IMR-90 (cell line): ENCODE measurements around the gene FARP1. TPM values are rescaled to one million over a fixed set of nuclear protein-coding genes. Genes with fewer than 3 reads are reported as not detected.

Source experiments
- ATAC-seq: fragments of 200-7000 bp; cut with Tn5 transposase; 2 replicates; pipeline ENCODE4 v1.9.1; 2020; ENCODE audit warnings: low read depth, mild to moderate bottlenecking, moderate library complexity
- BruUV-seq: library from RNA; stranded (reverse); fragments of 400-500 nt; replicated peaks from 2 replicates; lab custom pipeline; 2021; lab: Mats Ljungman, UMichigan
- CTCF ChIA-PET: fragments of 300-600 bp; formaldehyde crosslinking; extraction: SDS; loops from one replicate; lab custom pipeline; 2021; ENCODE audit warnings: antibody characterized with exemption; lab: Yijun Ruan, JAX
- POLR2A ChIA-PET: fragments of 300-600 bp; sonication (Branson Sonifier 250); formaldehyde crosslinking; loops from one replicate; lab custom pipeline; 2022; ENCODE audit warnings: antibody characterized with exemption; ENCODE audit not compliant: unreplicated experiment; lab: Charles Lee
- DNase-seq: peaks from one replicate; pipeline ENCODE4 v3.0.0; 2013
- H2AFZ ChIP-seq: replicated peaks from 2 replicates; pipeline ENCODE3; 2013; ENCODE audit warnings: low read length, mild to moderate bottlenecking; ENCODE audit not compliant: poor library complexity
- H2AK5ac ChIP-seq: 2 replicates; pipeline ENCODE4 v1.6.1; 2013; ENCODE audit warnings: low read depth, low read length, inconsistent platforms
- H2AK9ac ChIP-seq: replicated peaks from 2 replicates; pipeline ENCODE3; 2013; ENCODE audit warnings: mild to moderate bottlenecking, low read depth, low read length, moderate library complexity; ENCODE audit not compliant: poor library complexity
- H2BK120ac ChIP-seq: 2 replicates; pipeline ENCODE4 v1.6.1; 2013; ENCODE audit warnings: low read depth, low read length, inconsistent platforms
- H2BK15ac ChIP-seq: 3 replicates; pipeline ENCODE4 v1.6.1; 2013; ENCODE audit warnings: low read depth, low read length, inconsistent platforms
- H2BK20ac ChIP-seq: 2 replicates; pipeline ENCODE4 v1.6.1; 2013; ENCODE audit warnings: low read depth, mild to moderate bottlenecking, inconsistent platforms, low read length, moderate library complexity
- H2BK5ac ChIP-seq: 2 replicates; pipeline ENCODE4 v1.6.1; 2013; ENCODE audit warnings: mild to moderate bottlenecking, low read depth, low read length, inconsistent platforms; ENCODE audit not compliant: poor library complexity, severe bottlenecking
- H3K14ac ChIP-seq: replicated peaks from 2 replicates; pipeline ENCODE4 v1.6.1; 2013; ENCODE audit warnings: low read depth, low read length, inconsistent platforms
- H3K18ac ChIP-seq: 2 replicates; pipeline ENCODE4 v1.6.1; 2013; ENCODE audit warnings: low read depth, low read length, control low read depth
- H3K23ac ChIP-seq: 2 replicates; pipeline ENCODE4 v1.6.1; 2013; ENCODE audit warnings: low read depth, low read length, inconsistent platforms
- H3K27ac ChIP-seq: 2 replicates; pipeline ENCODE4 v1.5.1; 2013; ENCODE audit warnings: mild to moderate bottlenecking, control low read depth, low read length; ENCODE audit not compliant: insufficient read depth
- H3K27me3 ChIP-seq: 2 replicates; pipeline ENCODE4 v1.6.1; 2013; ENCODE audit warnings: low read length; ENCODE audit not compliant: control insufficient read depth, insufficient read depth
- H3K36me3 ChIP-seq: 2 replicates; pipeline ENCODE4 v1.6.1; 2013; ENCODE audit warnings: low read length, mixed read lengths; ENCODE audit not compliant: control insufficient read depth, insufficient read depth
- H3K4ac ChIP-seq: 2 replicates; pipeline ENCODE4 v1.6.1; 2013; ENCODE audit warnings: low read depth, low read length, inconsistent platforms
- H3K4me1 ChIP-seq: 2 replicates; pipeline ENCODE4 v1.6.1; 2013; ENCODE audit warnings: low read length, mixed read lengths; ENCODE audit not compliant: control insufficient read depth, insufficient read depth
- H3K4me2 ChIP-seq: 2 replicates; pipeline ENCODE4 v1.6.1; 2013; ENCODE audit warnings: low read depth, mild to moderate bottlenecking, control low read depth, low read length, moderate library complexity
- H3K4me3 ChIP-seq: 2 replicates; pipeline ENCODE4 v1.5.1; 2013; ENCODE audit warnings: low read depth, mild to moderate bottlenecking, control low read depth, low read length, moderate library complexity; ENCODE audit not compliant: insufficient read depth
- H3K56ac ChIP-seq: 2 replicates; pipeline ENCODE4 v1.6.1; 2013; ENCODE audit warnings: low read length, inconsistent platforms; ENCODE audit not compliant: insufficient read depth; ENCODE audit errors: extremely low read depth
- H3K79me1 ChIP-seq, 2 experiments: 2 replicates each; pipeline ENCODE4 v1.6.1; 2013; ENCODE audit warnings: low read length in 2 of 2, inconsistent platforms in 1 of 2, low read depth in 1 of 2
- H3K9ac ChIP-seq: 2 replicates; pipeline ENCODE4 v1.6.1; 2013; ENCODE audit warnings: low read depth, low read length, control low read depth
- H3K9me1 ChIP-seq: 2 replicates; pipeline ENCODE4 v1.6.1; 2013; ENCODE audit warnings: low read length, inconsistent platforms; ENCODE audit not compliant: insufficient read depth
- H3K9me3 ChIP-seq: 2 replicates; pipeline ENCODE4 v1.6.1; 2013; ENCODE audit warnings: low read length; ENCODE audit not compliant: control insufficient read depth, insufficient read depth
- H4K20me1 ChIP-seq: 2 replicates; pipeline ENCODE4 v1.6.1; 2013; ENCODE audit warnings: low read length, inconsistent platforms; ENCODE audit not compliant: insufficient read depth
- H4K5ac ChIP-seq: 2 replicates; pipeline ENCODE4 v1.6.1; 2013; ENCODE audit warnings: mild to moderate bottlenecking, low read depth, low read length, control low read depth
- H4K8ac ChIP-seq, 2 experiments: 2 replicates each; pipeline ENCODE4 v1.6.1; 2013; ENCODE audit warnings: low read depth in 2 of 2, low read length in 2 of 2, control low read depth in 1 of 2, inconsistent platforms in 1 of 2
- H4K91ac ChIP-seq: 2 replicates; pipeline ENCODE4 v1.6.1; 2013; ENCODE audit warnings: low read depth, low read length, inconsistent platforms; ENCODE audit not compliant: insufficient read depth
- BHLHE40 ChIP-seq: fragments of 150-350 bp; IDR thresholded peaks from 2 replicates; pipeline ENCODE4 v1.6.1; 2016; ENCODE audit warnings: mild to moderate bottlenecking, low read depth, low read length
- CEBPB ChIP-seq: IDR thresholded peaks from 2 replicates; pipeline ENCODE4 v1.6.1; 2012; ENCODE audit warnings: low read depth, low read length, improper control_type of control experiment
- CHD1 ChIP-seq: IDR thresholded peaks from 2 replicates; pipeline ENCODE4 v1.6.1; 2012; ENCODE audit warnings: low read depth, low read length, improper control_type of control experiment
- CTCF ChIP-seq: conservative IDR thresholded peaks from 2 replicates; pipeline ENCODE4 v1.5.1; 2012; ENCODE audit warnings: mild to moderate bottlenecking, low read depth, low read length, improper control_type of control experiment
- FOS ChIP-seq: fragments of 150-350 bp; IDR thresholded peaks from 2 replicates; pipeline ENCODE4 v1.6.1; 2016; ENCODE audit warnings: low read depth, low read length
- MAFK ChIP-seq: IDR thresholded peaks from 2 replicates; pipeline ENCODE4 v1.6.1; 2012; ENCODE audit warnings: low read depth, low read length, improper control_type of control experiment
- MAZ ChIP-seq: IDR thresholded peaks from 2 replicates; pipeline ENCODE4 v1.6.1; 2012; ENCODE audit warnings: low read depth, mild to moderate bottlenecking, low read length, improper control_type of control experiment, moderate library complexity, borderline replicate concordance
- MXI1 ChIP-seq: IDR thresholded peaks from 2 replicates; pipeline ENCODE4 v1.6.1; 2012; ENCODE audit warnings: low read depth, mild to moderate bottlenecking, low read length, moderate library complexity, borderline replicate concordance
- NFE2L2 ChIP-seq: fragments of 150-350 bp; IDR thresholded peaks from 2 replicates; pipeline ENCODE4 v1.6.1; 2016; ENCODE audit warnings: low read depth, mild to moderate bottlenecking, low read length
- POLR2A ChIP-seq: IDR thresholded peaks from 2 replicates; pipeline ENCODE4 v1.6.1; 2012; ENCODE audit warnings: mild to moderate bottlenecking, low read depth, low read length
- RFX5 ChIP-seq: IDR thresholded peaks from 2 replicates; pipeline ENCODE4 v1.8.0; 2012; ENCODE audit warnings: low read depth, mild to moderate bottlenecking, low read length, moderate library complexity
- SMC3 ChIP-seq: fragments of 150-350 bp; IDR thresholded peaks from 2 replicates; pipeline ENCODE4 v1.6.1; 2016; ENCODE audit warnings: low read depth, mild to moderate bottlenecking, antibody characterized with exemption, low read length, moderate library complexity
- USF2 ChIP-seq: fragments of 150-350 bp; IDR thresholded peaks from 2 replicates; pipeline ENCODE4 v1.6.1; 2017; ENCODE audit warnings: mild to moderate bottlenecking, antibody characterized with exemption, low read length, low read depth
- WGBS, 2 experiments: methylation state at CpG; one replicate each; pipeline versions ENCODE4 v1.1.5 to v1.1.7; 2013; ENCODE audit warnings: missing lambda C conversion rate in 2 of 2; ENCODE audit not compliant: insufficient read length in 1 of 2; ENCODE audit errors: extremely low coverage in 2 of 2; 5-methylcytosine and 5-hydroxymethylcytosine counted together
- dilution Hi-C: fragments of 300-500 bp; cut with HindIII; formaldehyde crosslinking; loops from one replicate; pipeline ENCODE4 v1.14.3; 2018; ENCODE audit warnings: low sequenced_read_pairs; ENCODE audit not compliant: unreplicated experiment
- in situ Hi-C: fragments of 300-500 bp; cut with MboI; formaldehyde crosslinking; loops from 3 replicates; pipeline ENCODE4 v1.14.3; 2019; ENCODE audit warnings: low sequenced_read_pairs, inconsistent platforms, mixed read lengths
- intact Hi-C: fragments of 100-400 bp; cut with micrococcal nuclease; formaldehyde crosslinking; loops from 2 replicates; pipeline ENCODE4 v1.10.0; 2022
- polyA plus RNA-seq, 3 experiments: library from polyadenylated mRNA; depleted of rRNA; stranded (reverse); fragments of >200 nt; gene quantifications; 2 replicates each; pipeline ENCODE4 v1.2.3, GENCODE V29; 2012; ENCODE audit warnings: low replicate concordance in 1 of 3
- total RNA-seq: library from RNA; depleted of rRNA; stranded (reverse); fragments of >200 nt; gene quantifications from 2 replicates; pipeline ENCODE4 v1.2.3, GENCODE V29; 2012

FARP1 gene
- total and polyA plus RNA-seq, 2 of the 4 experiments (the other 2 are of a cell fraction) = 39.6 to 57.0 TPM

GRCh38 chr13:98204546-98204945 is 61.7 kb downstream of the FARP1 start:
- no peak overlapping the region for H3K56ac ChIP-seq
- POLR2A ChIA-PET = no interaction called here
- peak overlapping the region; percentile 2 for H2BK5ac ChIP-seq

More at GRCh38 chr13:98204546-98204945, 61.7 kb downstream of the FARP1 start:
- in situ Hi-C loops (no loop called here), intact Hi-C loops (loop anchor here (10.0 kb wide), 1 partner anchor 350 kb away; no protein-coding TSS in a partner anchor), dilution Hi-C loops (no loop called here)
- H4K5ac ChIP-seq = peak overlapping the region; percentile 22; the same call in 1 of the 2 replicates
- no peak for DNase-seq
- CTCF ChIA-PET = interaction anchor here (0.7 kb wide), 1 partner anchor 357 kb away, joined by 3 read pairs; no protein-coding TSS in a partner anchor
- H3K4ac ChIP-seq = peak overlapping the region; percentile 38
- no peak for TF ChIP-seq FOS
- no peak for TF ChIP-seq MXI1
- TF ChIP-seq USF2 = no peak
- TF ChIP-seq SMC3 = no peak
- no peak for TF ChIP-seq POLR2A
- TF ChIP-seq MAFK = no peak
- TF ChIP-seq NFE2L2 = no peak
- no peak for TF ChIP-seq CEBPB
- no peak for TF ChIP-seq MAZ
- TF ChIP-seq BHLHE40 = no peak
- no peak for TF ChIP-seq CHD1
- TF ChIP-seq RFX5 = no peak
- TF ChIP-seq CTCF = no peak
- peak overlapping the region; percentile 35 for H2BK120ac ChIP-seq
- H2AK9ac ChIP-seq = no peak overlapping the region
- peaks cover 37% of the 10 kb centered on the region for H3K4me1 ChIP-seq
- no peak overlapping the region for H3K4me3 ChIP-seq
- H4K91ac ChIP-seq = peak overlapping the region; percentile 9; the same call in 1 of the 2 replicates
- H2AFZ ChIP-seq = no peak overlapping the region
- H3K27me3 ChIP-seq = no peaks in the 10 kb centered on the region
- peak overlapping the region; percentile 6; the same call in 1 of the 3 replicates for H2BK15ac ChIP-seq
- peak overlapping the region; percentile 5; the same call in 1 of the 2 replicates for H3K27ac ChIP-seq
- no CpG with 5 or more reads among the region's 2 CpGs for WGBS, 2 experiments
- no peak overlapping the region for H3K4me2 ChIP-seq
- peaks cover 46 to 82% of the 10 kb centered on the region in 2 experiments for H3K79me1 ChIP-seq
- peaks cover 17% of the 10 kb centered on the region; the same call in 1 of the 2 replicates for H4K20me1 ChIP-seq
- H3K23ac ChIP-seq = no peak overlapping the region
- H3K36me3 ChIP-seq = peaks cover 6% of the 10 kb centered on the region
- H3K14ac ChIP-seq = 0 out of 2 replicates have a peak overlapping the region, but pooled peaks have one; percentile 42
- peaks cover 32% of the 10 kb centered on the region for H3K9me1 ChIP-seq
- H3K9me3 ChIP-seq = peaks cover 8% of the 10 kb centered on the region
- H2BK20ac ChIP-seq = peak overlapping the region; percentile 15; the same call in 1 of the 2 replicates
- 0 out of 2 replicates have a peak overlapping the region, but pooled peaks have one; percentile 20 for H3K18ac ChIP-seq
- no peak overlapping the region for H3K9ac ChIP-seq
- peak overlapping the region in 1 of 2 experiments; percentile 37; a peak in 2 of 4 replicates for H4K8ac ChIP-seq
- no TSS peak for BruUV-seq
- ATAC-seq = no peak
- no peak overlapping the region for H2AK5ac ChIP-seq
